Activated CD4-positive, alpha-beta T cell treated with anti-CD3 and anti-CD28 coated beads, Interleukin-2, amount 50 U/mL, for 16 hours (primary cell): ENCODE measurements around the gene CPTP.

ENCODE experiments used
- DNase-seq: peaks from one replicate; pipeline ENCODE4 v3.0.0-alpha.2; 2020

CPTP gene

GRCh38 chr1:1292851-1293250 lies 31.8 kb upstream of the CPTP start:
- DNase-seq, result no peak

- no peak for DNase-seq
Observed at GRCh38 chr1:1293263-1294249, 31.0 kb upstream of the CPTP start.

GRCh38 chr1:1294250-1294890 lies 30.2 kb upstream of the CPTP start:
- no peak for DNase-seq

GRCh38 chr1:1295154-1295923 lies 29.3 kb upstream of the CPTP start:
- DNase-seq, result no peak

- DNase-seq, result no peak
Observed at GRCh38 chr1:1296070-1297061, 28.2 kb upstream of the CPTP start.

GRCh38 chr1:1297802-1298424 lies 26.7 kb upstream of the CPTP start:
- no peak for DNase-seq

- no peak for DNase-seq
Observed at GRCh38 chr1:1298861-1299685, 25.5 kb upstream of the CPTP start.

- no peak for DNase-seq
Observed at GRCh38 chr1:1299686-1300351, 24.8 kb upstream of the CPTP start.

- DNase-seq, result no peak
Observed at GRCh38 chr1:1300352-1300739, 24.3 kb upstream of the CPTP start.

GRCh38 chr1:1302006-1302430 lies 22.6 kb upstream of the CPTP start:
- DNase-seq, result no peak

- DNase-seq, result no peak
Observed at GRCh38 chr1:1302951-1303509, 21.6 kb upstream of the CPTP start.

GRCh38 chr1:1303736-1304135 lies 20.9 kb upstream of the CPTP start:
- DNase-seq, result no peak

GRCh38 chr1:1304331-1305299 lies 20.0 kb upstream of the CPTP start:
- DNase-seq, result no peak

- DNase-seq, result peak; percentile 67
Observed at GRCh38 chr1:1305300-1306069, 19.1 kb upstream of the CPTP start.

- DNase-seq, result no peak
Observed at GRCh38 chr1:1306070-1306660, 18.4 kb upstream of the CPTP start.

GRCh38 chr1:1306661-1307260 lies 17.8 kb upstream of the CPTP start:
- no peak for DNase-seq
